CD14-positive monocyte (primary cell): ENCODE data around the gene LIN28A. TPM values are rescaled to one million over a fixed set of nuclear protein-coding genes. Genes with fewer than 3 reads are reported as not detected.

ENCODE experiments used
- DNase-seq, 3 donors: peaks; one replicate each; pipeline ENCODE4 v3.0.0-alpha.2; 2011 to 2022
- H2AFZ ChIP-seq: 2 replicates; pipeline ENCODE4 v1.6.0; 2012; ENCODE audit warnings: mild to moderate bottlenecking, low read depth, low read length, inconsistent platforms; ENCODE audit not compliant: insufficient read depth, poor library complexity, severe bottlenecking
- H3K27ac ChIP-seq, 2 donors: 1 replicate in 1 of 2; 2 replicates in 1 of 2; pipeline ENCODE4 v1.5.1; 2012 to 2013; ENCODE audit warnings: low read length in 2 of 2, control low read depth in 1 of 2, inconsistent platforms in 1 of 2, low read depth in 1 of 2, mild to moderate bottlenecking in 1 of 2
- H3K27me3 ChIP-seq, 2 donors: one replicate each; pipeline versions ENCODE4 v1.6.0 to v1.6.1; 2011 to 2013; ENCODE audit warnings: low read length in 2 of 2; ENCODE audit not compliant: control insufficient read depth in 2 of 2, insufficient read depth in 2 of 2
- H3K36me3 ChIP-seq, 2 donors: replicated peaks in 1 of 2; 1 replicate in 1 of 2; 2 replicates in 1 of 2; pipeline versions ENCODE4 v1.5.1 to v1.6.1; 2012 to 2013; ENCODE audit warnings: low read length in 2 of 2, control low read depth in 1 of 2, inconsistent platforms in 1 of 2, mild to moderate bottlenecking in 1 of 2; ENCODE audit not compliant: insufficient read depth in 2 of 2, control insufficient read depth in 1 of 2
- H3K4me1 ChIP-seq, 2 donors: 1 replicate in 1 of 2; 2 replicates in 1 of 2; pipeline versions ENCODE4 v1.5.1 to v1.6.1; 2012 to 2013; ENCODE audit warnings: low read length in 2 of 2, control low read depth in 1 of 2, inconsistent platforms in 1 of 2, mild to moderate bottlenecking in 1 of 2, moderate library complexity in 1 of 2; ENCODE audit not compliant: insufficient read depth in 2 of 2, control insufficient read depth in 1 of 2
- H3K4me2 ChIP-seq: replicated peaks from 2 replicates; pipeline ENCODE3; 2012; ENCODE audit warnings: low read length, moderate library complexity, mild to moderate bottlenecking; ENCODE audit not compliant: poor library complexity, severe bottlenecking; ENCODE audit errors: extremely low read depth
- H3K4me3 ChIP-seq, 3 experiments: fragments of 200-600 bp in 1 of 3; sonication (generic) in 1 of 3; replicated peaks in 1 of 3; 1 replicate in 2 of 3; 2 replicates in 1 of 3; pipeline ENCODE4 v1.5.1; 2011 to 2013; ENCODE audit warnings: low read length in 3 of 3, mild to moderate bottlenecking in 3 of 3, control low read depth in 2 of 3, low read depth in 2 of 3, inconsistent platforms in 1 of 3, moderate library complexity in 1 of 3
- H3K79me2 ChIP-seq: 2 replicates; pipeline ENCODE4 v1.6.0; 2012; ENCODE audit warnings: mild to moderate bottlenecking, control low read depth, inconsistent platforms, low read length, moderate library complexity; ENCODE audit not compliant: insufficient read depth
- H3K9ac ChIP-seq: 2 replicates; pipeline ENCODE4 v1.6.0; 2017; ENCODE audit warnings: low read length, mild to moderate bottlenecking; ENCODE audit not compliant: insufficient read depth, poor library complexity, severe bottlenecking
- H3K9me3 ChIP-seq, 2 donors: replicated peaks in 1 of 2; 1 replicate in 1 of 2; 2 replicates in 1 of 2; pipeline versions ENCODE4 v1.5.1 to v1.6.1; 2012 to 2013; ENCODE audit warnings: low read length in 2 of 2, control low read depth in 1 of 2; ENCODE audit not compliant: control insufficient read depth in 1 of 2, insufficient read depth in 1 of 2
- H4K20me1 ChIP-seq: 2 replicates; pipeline ENCODE4 v1.6.0; 2012; ENCODE audit warnings: mild to moderate bottlenecking, low read length, control low read depth, moderate library complexity; ENCODE audit not compliant: insufficient read depth
- H3K27ac Mint-ChIP-seq, 7 donors: one replicate each; pipeline ENCODE4 v1.8.0; 2020; ENCODE audit warnings: mild to moderate bottlenecking in 7 of 7, mixed read lengths in 7 of 7, moderate library complexity in 6 of 7, inconsistent platforms in 2 of 7
- H3K27me3 Mint-ChIP-seq, 3 donors: one replicate each; pipeline ENCODE4 v1.8.0; 2021 to 2022; ENCODE audit warnings: low read depth in 3 of 3, mild to moderate bottlenecking in 3 of 3, mixed read lengths in 3 of 3, moderate library complexity in 3 of 3, inconsistent platforms in 1 of 3
- H3K36me3 Mint-ChIP-seq, 2 donors: one replicate each; pipeline ENCODE4 v1.8.0; 2020; ENCODE audit warnings: mixed read lengths in 2 of 2, inconsistent platforms in 1 of 2, mild to moderate bottlenecking in 1 of 2
- H3K4me1 Mint-ChIP-seq: one replicate; pipeline ENCODE4 v1.8.0; 2020; ENCODE audit warnings: mild to moderate bottlenecking, mixed read lengths
- H3K4me3 Mint-ChIP-seq, 2 donors: one replicate each; pipeline ENCODE4 v1.8.0; 2020; ENCODE audit warnings: mild to moderate bottlenecking in 2 of 2, mixed read lengths in 2 of 2, moderate library complexity in 1 of 2
- H3K9me3 Mint-ChIP-seq, 7 donors: one replicate each; pipeline ENCODE4 v1.8.0; 2020 to 2022; ENCODE audit warnings: mixed read lengths in 7 of 7, mild to moderate bottlenecking in 6 of 7, moderate library complexity in 6 of 7, inconsistent platforms in 2 of 7
- CTCF ChIP-seq: fragments of 200-600 bp; IDR thresholded peaks from one replicate; pipeline ENCODE4 v1.8.0; 2022; ENCODE audit warnings: antibody characterized with exemption, mild to moderate bottlenecking
- WGBS: methylation state at CpG from one replicate; pipeline ENCODE4 v1.1.5; 2013; ENCODE audit warnings: missing lambda C conversion rate; ENCODE audit not compliant: insufficient coverage; 5-methylcytosine and 5-hydroxymethylcytosine counted together
- intact Hi-C, 2 donors: fragments of 100-400 bp; cut with micrococcal nuclease; formaldehyde crosslinking; loops; one replicate each; pipeline versions ENCODE4 v1.15.0 to v1.15.1; 2023
- polyA plus RNA-seq, 3 donors: library from polyadenylated mRNA; depleted of rRNA in 1 of 3; unstranded in 2 of 3; stranded (reverse) in 1 of 3; fragments of 300-500 nt in 2 of 3; fragments of >200 nt in 1 of 3; fragmentation: Illumina TruSeq in 2 of 3; gene quantifications; 1 replicate in 2 of 3; 2 replicates in 1 of 3; pipeline ENCODE4 v1.2.3, GENCODE V29; 2012 to 2021

Gene LIN28A
- polyA plus RNA-seq, 3 donors = not detected

- no peaks in the 10 kb centered on the region for H3K36me3 ChIP-seq
- H3K27ac ChIP-seq = no peak overlapping the region
- Mint-ChIP-seq H3K27me3 (peaks cover 56 to 84% (median 66%) of the 10 kb centered on the region in 3 donors), H3K27ac (no peak overlapping the region), H3K4me3 (peak overlapping the region in 1 of 2 donors; percentile 26), H3K36me3 (peaks cover 0 to 3% of the 10 kb centered on the region in 2 donors), H3K9me3 (peaks cover 0 to 21% (median 3%) of the 10 kb centered on the region in 7 donors), H3K4me1 (peaks cover 29% of the 10 kb centered on the region)
- TF ChIP-seq CTCF = no peak
- no peak overlapping the region for H2AFZ ChIP-seq
- H3K4me2 ChIP-seq = no peak overlapping the region
- H3K9ac ChIP-seq = no peak overlapping the region
- H3K27me3 ChIP-seq = peaks cover 24 to 58% of the 10 kb centered on the region in 2 donors
- H3K4me3 ChIP-seq = no peak overlapping the region
- H3K9me3 ChIP-seq = no peaks in the 10 kb centered on the region
- intact Hi-C loops = loop anchor here (5.0 kb wide), 1 partner anchor 255 kb away; no protein-coding TSS in a partner anchor
- H3K4me1 ChIP-seq = peaks cover 10 to 12% of the 10 kb centered on the region in 2 donors
- H3K79me2 ChIP-seq = no peaks in the 10 kb centered on the region
- no peak for DNase-seq
- no peaks in the 10 kb centered on the region for H4K20me1 ChIP-seq
- WGBS = 100% methylated on average over 3 of the region's 3 CpGs
Measured at GRCh38 chr1:26362331-26362730, 48.3 kb upstream of the LIN28A start.

DNA sequence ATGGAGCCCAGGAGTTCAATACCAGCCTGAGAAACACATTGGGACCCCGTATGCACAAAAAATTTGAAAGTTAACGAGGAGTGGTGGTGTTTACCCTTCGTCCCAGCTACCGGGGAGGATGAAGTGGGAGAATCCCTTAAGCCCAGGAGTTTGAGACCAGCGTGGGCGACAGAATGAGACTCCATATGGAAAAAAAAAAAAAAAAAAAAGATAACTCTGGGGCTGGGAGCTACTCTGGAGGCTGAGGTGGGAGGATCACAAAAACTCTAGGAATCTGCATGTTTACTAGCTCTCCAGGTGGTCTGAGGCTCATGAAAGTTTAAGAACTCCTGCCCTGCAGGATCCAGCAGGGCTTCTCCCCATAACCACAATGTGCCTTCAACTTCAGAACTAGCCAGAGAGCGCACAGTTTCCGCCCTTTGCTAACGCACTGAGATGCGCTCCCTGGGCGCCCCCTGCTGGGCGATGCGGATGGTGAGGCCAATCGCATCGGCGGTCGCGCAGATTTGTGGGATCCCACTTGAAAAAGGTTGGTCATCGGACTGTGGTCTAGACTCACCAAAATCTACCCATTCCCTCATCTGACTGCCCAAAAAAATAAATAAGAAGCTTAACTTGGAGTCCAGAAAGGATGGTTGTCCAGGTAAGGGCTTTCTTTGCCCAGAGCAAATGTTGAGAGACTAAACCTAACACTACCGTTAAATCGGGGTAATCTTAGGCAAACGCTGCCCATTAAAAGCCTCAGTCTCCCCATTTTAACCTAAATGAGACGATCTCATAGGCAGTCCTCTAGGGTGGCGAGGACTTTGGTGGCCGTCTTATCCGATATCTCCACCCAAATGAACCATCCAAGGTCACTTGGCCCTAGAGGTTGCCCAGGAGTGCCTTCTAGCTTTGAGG lies 46.8 kb upstream of the LIN28A start:
- no peak overlapping the region for H3K4me2 ChIP-seq
- intact Hi-C loops = loop anchor here (5.0 kb wide), 1 partner anchor 256 kb away; no protein-coding TSS in a partner anchor
- WGBS = 39% methylated on average over 22 of the region's 26 CpGs
- H3K4me1 ChIP-seq = peaks cover 10 to 12% of the 10 kb centered on the region in 2 donors
- H3K9me3 ChIP-seq = no peaks in the 10 kb centered on the region
- H4K20me1 ChIP-seq = no peaks in the 10 kb centered on the region
- H3K36me3 Mint-ChIP-seq = peaks cover 0 to 3% of the 10 kb centered on the region in 2 donors
- no peak overlapping the region for H2AFZ ChIP-seq
- peak; percentile 94 for TF ChIP-seq CTCF
- peaks cover 27% of the 10 kb centered on the region for H3K4me1 Mint-ChIP-seq
- no peak overlapping the region for H3K9ac ChIP-seq
- H3K36me3 ChIP-seq = no peaks in the 10 kb centered on the region
- no peak overlapping the region for H3K27ac ChIP-seq
- H3K4me3 Mint-ChIP-seq = peak overlapping the region in 1 of 2 donors; percentile 55
- H3K27me3 ChIP-seq = peaks cover 17 to 49% of the 10 kb centered on the region in 2 donors
- H3K79me2 ChIP-seq = no peaks in the 10 kb centered on the region
- peaks cover 42 to 72% (median 54%) of the 10 kb centered on the region in 3 donors for H3K27me3 Mint-ChIP-seq
- H3K4me3 ChIP-seq = no peak overlapping the region
- no peak overlapping the region for H3K27ac Mint-ChIP-seq
- peaks cover 0 to 19% (median 3%) of the 10 kb centered on the region in 7 donors for H3K9me3 Mint-ChIP-seq
- DNase-seq = peak; percentile 66 to 74 (median 69)
